VCaP (cell line): Measurements from ENCODE around the gene HSP90AA1.
"Not testable (repeated sequence)": the region's sequence is repeated elsewhere in the genome, so short reads cannot be mapped to it uniquely, and the experiment has no call there.

Experiments used
- H3K27ac ChIP-seq: fragments of 450-650 bp; 2 replicates; pipeline ENCODE4 v1.5.1; 2017
- CTCF ChIP-seq: fragments of 450-650 bp; conservative IDR thresholded peaks from 2 replicates; pipeline ENCODE4 v1.5.1; 2017; ENCODE audit warnings: mild to moderate bottlenecking, moderate library complexity

HSP90AA1 gene

GRCh38 chr14:102120888-102121287, 34.0 kb upstream of the HSP90AA1 start:
- no peak for TF ChIP-seq CTCF
- H3K27ac ChIP-seq: no peak overlapping the region

GRCh38 chr14:102117852-102118251, 31.0 kb upstream of the HSP90AA1 start:
- H3K27ac ChIP-seq: no peak overlapping the region
- TF ChIP-seq CTCF: no peak

- no peak for TF ChIP-seq CTCF
- H3K27ac ChIP-seq: no peak overlapping the region
Measured at GRCh38 chr14:102116361-102117180, 29.7 kb upstream of the HSP90AA1 start.

GRCh38 chr14:102111101-102111500, 24.3 kb upstream of the HSP90AA1 start:
- TF ChIP-seq CTCF: no peak
- no peak overlapping the region for H3K27ac ChIP-seq

- not testable (repeated sequence) for H3K27ac ChIP-seq
Measured at GRCh38 chr14:102109332-102109731, 22.5 kb upstream of the HSP90AA1 start.

- no peak for TF ChIP-seq CTCF
- H3K27ac ChIP-seq: no peak overlapping the region
Measured at GRCh38 chr14:102105369-102105768, 18.5 kb upstream of the HSP90AA1 start.

GRCh38 chr14:102103062-102103695, 16.3 kb upstream of the HSP90AA1 start:
- no peak for TF ChIP-seq CTCF
- H3K27ac ChIP-seq: no peak overlapping the region
